GM18517 (cell line): ENCODE data around the gene SYNE1.
"Not testable (repeated sequence)": the region's sequence is repeated elsewhere in the genome, so short reads cannot be mapped to it uniquely, and the experiment has no call there.

ENCODE experiments used
- ATAC-seq: cut with Tn5 transposase; IDR thresholded peaks from one replicate; pipeline ENCODE4 v1.9.1; 2021; ENCODE audit warnings: mild to moderate bottlenecking, moderate library complexity; ENCODE audit not compliant: unreplicated experiment

Gene SYNE1, protein sequence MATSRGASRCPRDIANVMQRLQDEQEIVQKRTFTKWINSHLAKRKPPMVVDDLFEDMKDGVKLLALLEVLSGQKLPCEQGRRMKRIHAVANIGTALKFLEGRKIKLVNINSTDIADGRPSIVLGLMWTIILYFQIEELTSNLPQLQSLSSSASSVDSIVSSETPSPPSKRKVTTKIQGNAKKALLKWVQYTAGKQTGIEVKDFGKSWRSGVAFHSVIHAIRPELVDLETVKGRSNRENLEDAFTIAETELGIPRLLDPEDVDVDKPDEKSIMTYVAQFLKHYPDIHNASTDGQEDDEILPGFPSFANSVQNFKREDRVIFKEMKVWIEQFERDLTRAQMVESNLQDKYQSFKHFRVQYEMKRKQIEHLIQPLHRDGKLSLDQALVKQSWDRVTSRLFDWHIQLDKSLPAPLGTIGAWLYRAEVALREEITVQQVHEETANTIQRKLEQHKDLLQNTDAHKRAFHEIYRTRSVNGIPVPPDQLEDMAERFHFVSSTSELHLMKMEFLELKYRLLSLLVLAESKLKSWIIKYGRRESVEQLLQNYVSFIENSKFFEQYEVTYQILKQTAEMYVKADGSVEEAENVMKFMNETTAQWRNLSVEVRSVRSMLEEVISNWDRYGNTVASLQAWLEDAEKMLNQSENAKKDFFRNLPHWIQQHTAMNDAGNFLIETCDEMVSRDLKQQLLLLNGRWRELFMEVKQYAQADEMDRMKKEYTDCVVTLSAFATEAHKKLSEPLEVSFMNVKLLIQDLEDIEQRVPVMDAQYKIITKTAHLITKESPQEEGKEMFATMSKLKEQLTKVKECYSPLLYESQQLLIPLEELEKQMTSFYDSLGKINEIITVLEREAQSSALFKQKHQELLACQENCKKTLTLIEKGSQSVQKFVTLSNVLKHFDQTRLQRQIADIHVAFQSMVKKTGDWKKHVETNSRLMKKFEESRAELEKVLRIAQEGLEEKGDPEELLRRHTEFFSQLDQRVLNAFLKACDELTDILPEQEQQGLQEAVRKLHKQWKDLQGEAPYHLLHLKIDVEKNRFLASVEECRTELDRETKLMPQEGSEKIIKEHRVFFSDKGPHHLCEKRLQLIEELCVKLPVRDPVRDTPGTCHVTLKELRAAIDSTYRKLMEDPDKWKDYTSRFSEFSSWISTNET (N-terminal part only)

DNA sequence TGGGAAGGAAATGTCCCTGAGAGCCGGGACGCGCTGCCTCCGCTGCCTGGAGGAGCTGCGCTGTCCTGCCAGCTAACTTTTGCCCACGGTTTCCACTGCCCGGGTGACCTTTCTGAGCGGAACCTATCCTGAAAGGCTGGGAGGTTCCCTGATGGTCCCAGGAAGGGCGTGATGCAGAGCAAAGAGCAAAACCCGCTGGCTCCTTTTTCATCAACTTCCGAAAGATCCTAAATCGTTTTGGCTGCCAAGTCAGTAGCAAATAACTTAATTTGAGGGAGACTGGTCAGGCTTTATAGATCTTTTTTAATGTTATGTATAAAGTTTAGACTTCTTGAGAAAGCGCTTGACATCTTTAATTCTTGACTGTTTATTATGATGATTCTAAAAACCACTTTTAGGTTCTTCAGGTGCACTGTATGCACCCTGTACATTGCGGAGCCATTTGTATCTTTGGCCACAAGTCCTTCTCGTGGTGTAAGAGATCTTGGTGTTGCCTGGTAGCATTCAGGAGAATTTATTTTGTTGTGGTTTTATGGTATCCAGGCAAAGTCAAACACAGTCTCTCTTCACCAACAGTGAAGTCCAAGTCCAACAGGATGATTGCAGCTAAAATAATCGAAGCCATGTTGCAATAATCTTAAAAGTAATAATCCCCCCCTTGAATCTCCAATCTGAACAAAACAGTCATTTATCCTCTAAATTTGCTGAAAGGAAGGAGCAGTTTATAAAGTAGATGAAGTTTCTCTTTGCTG, at the start of gene SYNE1:
SYNE1 (minus strand) TSS at position 67 of the 752 bp plus-strand sequence. CDS start 9,031 bp downstream, outside the sequence.
- no peak for ATAC-seq

DNA sequence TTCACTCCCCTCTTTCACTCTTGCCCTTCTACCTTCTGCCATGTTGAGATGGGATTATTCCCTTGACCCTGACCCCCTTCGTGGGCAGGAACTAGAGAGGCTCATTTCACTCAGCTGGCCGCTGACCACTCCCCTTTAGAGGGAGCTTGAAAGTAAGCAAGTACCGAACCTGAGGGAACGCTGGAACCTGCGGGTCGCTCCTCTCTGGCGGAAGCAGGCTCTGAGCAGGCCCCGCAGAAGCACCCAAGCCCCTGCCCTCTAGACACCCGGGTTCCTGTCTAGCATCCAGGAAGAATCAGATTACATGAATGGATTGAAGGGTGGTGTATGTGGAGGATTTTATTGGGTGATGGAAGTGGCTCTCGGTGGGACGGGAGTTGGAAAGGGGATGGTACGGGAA, 48.7 kb upstream of the SYNE1 start:
- no peak for ATAC-seq

DNA sequence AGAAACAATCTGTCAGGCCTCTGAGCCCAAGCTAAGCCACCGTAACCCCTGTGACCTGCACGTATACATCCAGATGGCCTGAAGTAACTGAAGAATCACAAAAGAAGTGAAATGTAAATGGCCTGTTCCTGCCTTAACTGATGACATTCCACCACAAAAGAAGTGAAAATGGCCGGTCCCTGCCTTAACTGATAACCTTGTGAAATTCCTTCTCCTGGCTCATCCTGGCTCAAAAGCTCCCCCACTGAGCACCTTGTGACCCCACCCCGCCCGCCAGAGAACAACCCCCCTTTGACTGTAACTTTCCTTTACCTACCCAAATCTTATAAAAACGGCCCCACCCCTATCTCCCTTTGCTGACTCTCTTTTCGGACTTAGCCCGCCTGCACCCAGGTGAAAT, 45.8 kb upstream of the SYNE1 start:
- ATAC-seq: not testable (repeated sequence)

DNA sequence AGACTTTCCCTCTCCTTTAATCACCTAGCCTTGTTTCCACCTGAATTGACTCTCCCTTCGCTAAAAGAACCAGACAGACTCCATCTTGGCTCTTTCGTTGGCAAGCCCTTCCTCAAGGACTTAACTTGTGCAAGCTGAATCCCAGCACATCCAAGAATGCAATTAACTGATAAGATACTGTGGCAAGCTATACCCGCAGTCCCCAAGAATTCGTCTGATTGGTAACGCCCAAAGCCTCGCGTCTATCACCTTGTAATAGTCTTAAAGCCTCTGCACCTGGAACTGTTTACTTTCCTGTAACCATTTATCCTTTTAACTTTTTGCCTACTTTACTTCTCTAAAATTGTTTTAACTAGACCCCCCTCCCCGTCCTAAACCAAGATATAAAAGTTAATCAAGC, 45.0 kb upstream of the SYNE1 start:
- no peak for ATAC-seq

DNA sequence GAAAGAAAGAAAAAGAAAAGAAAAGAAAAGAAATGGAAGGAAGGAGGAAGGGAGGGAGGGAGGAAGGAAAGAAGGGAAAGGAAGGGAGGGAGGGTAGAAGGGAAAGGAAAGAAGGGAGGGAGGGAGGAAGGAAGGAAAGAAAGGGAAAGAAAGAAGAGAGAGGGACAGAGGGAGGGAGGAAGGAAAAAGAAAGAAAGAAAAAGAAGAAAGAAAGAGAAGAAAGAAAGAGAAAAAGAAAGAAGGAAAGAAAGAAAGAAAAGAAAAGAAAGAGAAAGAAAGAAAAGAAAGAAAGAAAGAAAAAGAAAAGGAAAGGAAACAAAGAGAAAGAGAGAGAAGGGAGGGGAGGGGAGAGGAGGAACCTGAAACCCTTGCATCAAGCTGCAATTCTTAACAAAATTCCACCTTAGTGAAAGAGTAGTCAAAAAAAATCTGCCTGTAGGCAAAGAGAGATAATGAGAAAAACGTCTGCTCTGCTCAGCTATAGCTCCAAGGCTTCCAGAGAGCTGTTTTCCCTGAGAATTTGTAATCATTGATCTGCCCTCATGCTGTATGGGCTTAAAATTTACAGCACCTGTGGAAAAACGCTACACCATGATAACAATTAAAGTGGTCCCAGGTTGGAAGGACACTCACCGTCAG, 43.8 kb upstream of the SYNE1 start:
- ATAC-seq: no peak

DNA sequence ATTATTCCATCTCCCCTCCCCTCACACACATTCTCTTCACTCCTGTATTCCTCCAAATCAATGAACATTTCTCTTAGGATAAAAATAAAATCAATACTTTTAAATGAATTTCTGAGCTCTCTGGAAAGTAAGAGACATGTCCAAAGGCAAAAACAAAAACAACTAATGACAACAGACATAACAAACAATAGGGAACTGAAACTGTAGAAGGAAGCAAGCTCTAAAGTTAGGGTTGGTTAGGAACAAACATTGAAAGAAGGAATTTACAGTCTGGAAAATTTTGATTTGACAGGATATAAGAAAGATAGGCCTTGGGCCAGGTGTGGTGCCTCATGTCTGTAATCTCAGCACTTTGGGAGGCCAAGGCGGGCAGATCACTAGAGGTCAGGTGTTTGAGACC, 43.0 kb upstream of the SYNE1 start:
- no peak for ATAC-seq

DNA sequence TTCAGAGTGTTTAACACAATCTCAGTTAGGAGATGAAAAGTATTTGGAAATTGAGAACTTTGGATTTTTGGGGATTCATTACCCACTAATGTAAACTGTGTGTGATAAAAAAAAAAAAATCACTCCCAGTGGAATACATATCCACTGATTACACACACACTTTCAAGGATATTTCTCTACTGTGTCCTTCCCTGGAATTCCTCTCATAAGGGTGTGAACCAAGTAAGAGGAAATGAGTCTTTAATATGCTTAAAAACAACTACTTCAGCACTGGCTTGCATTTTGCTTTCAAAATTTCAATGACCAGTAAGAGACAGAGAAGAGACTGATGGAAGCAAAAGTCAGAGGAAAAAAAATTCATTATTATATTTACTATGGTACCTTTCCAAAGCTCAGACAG, 36.1 kb upstream of the SYNE1 start:
- ATAC-seq: no peak

DNA sequence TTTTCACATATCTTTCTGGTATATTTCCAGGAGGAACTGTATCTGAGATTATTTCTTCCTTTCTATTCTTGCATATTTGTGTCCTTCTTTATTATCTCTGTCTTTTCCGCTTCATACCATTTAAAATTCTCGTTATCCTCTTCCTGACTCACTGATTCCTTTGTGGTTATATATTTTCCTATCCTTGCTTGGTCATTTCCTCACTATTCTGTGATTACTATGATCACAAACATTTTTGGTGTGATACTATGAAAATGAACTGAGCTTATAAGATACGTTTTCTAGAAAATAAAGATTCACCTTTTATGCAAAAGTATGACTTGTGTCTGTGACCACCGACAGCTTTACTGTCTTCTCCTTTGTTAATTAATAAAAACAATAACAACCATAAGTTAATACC, 34.0 kb upstream of the SYNE1 start:
- no peak for ATAC-seq

DNA sequence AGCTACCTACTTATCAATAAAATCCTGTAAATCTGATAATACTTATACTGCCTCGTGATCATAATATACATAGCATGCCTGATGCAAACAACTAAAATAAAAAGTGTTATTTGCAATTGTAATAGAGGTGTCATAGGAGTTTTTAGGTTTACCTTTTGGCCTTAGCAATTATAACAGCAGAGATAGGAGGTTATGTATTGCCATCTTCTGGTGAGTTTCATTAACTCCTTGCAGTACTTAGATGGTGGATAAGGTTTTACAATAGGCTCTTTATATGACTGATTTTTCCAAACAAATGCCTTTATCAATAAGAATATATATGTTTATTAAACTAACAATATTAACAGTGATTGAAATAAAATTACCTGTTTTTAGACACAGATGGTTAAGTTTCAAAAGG, 32.7 kb upstream of the SYNE1 start:
- ATAC-seq: no peak

DNA sequence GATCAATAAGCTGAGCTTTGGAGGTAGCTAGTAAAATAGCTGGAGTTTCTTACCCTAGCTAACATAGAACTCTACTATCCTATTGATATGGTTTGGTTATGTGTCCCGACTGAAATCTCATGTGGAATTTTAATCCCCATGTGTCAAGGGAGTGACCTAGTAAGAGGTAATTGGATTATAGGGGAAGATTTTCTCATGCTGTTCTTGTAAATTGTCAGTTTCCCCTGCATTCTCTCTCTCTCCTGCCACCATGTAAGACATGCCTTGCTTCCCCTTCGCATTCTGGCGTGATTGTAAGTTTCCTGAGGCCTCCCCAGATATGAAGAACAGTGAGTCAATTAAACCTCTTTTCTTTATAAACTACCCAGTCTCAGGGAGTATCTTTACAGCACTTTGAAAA, 24.6 kb upstream of the SYNE1 start:
- ATAC-seq: no peak

DNA sequence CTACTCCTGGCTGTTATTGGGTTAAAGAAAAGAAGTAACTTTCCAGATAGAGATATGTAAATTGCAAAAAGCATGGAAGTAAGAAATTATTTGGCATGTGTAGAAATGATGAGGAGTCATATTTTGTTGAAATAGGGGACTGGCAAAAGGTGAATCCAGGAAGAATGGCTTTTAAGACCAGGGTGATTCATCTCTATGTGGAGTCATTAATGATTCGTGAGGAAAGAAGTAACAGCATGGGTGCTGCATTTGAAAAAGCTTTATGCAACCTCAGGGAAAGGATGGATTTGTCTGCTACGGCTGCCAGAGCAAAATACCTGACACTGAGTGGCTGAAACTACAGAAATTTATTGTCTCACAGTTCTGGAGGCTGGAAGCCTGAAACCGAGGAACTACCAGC, 14.8 kb upstream of the SYNE1 start:
- no peak for ATAC-seq

DNA sequence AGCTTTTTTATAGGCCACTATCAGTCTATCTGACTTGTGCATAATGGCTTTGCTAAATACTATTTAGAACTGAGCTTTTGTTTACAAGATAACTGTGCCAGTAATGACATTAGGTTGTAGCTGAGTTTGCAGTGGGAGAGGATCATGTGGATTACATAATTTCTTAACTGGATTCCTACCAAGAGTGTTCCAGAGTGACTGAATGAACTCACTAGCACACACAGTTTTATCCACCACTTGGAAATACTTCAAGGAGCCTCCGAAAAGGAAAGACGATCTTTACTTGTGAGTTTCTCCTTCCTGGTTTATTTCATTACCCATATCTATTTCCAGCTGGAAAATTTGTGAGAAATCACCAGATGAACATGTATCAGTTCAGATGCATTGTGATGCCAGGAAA, 10.9 kb upstream of the SYNE1 start:
- no peak for ATAC-seq

DNA sequence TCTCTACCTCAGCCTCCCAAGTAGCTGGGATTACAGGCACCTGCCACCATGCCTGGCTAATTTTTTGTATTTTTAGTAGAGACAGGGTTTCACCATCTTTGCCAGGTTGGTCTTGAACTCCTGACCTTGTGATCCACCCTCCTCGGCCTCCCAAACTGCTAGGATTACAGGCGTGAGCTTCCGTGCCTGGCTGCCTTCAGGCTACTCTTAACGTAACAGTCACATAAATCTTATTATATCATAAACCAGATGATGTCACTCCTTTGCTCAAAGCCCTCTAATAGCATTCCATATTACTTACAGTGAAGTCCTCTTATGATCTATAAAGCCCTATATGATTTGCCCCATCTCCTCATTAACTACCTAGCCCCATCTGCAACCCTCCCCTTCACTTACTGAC, 9.6 kb upstream of the SYNE1 start:
- not testable (repeated sequence) for ATAC-seq

DNA sequence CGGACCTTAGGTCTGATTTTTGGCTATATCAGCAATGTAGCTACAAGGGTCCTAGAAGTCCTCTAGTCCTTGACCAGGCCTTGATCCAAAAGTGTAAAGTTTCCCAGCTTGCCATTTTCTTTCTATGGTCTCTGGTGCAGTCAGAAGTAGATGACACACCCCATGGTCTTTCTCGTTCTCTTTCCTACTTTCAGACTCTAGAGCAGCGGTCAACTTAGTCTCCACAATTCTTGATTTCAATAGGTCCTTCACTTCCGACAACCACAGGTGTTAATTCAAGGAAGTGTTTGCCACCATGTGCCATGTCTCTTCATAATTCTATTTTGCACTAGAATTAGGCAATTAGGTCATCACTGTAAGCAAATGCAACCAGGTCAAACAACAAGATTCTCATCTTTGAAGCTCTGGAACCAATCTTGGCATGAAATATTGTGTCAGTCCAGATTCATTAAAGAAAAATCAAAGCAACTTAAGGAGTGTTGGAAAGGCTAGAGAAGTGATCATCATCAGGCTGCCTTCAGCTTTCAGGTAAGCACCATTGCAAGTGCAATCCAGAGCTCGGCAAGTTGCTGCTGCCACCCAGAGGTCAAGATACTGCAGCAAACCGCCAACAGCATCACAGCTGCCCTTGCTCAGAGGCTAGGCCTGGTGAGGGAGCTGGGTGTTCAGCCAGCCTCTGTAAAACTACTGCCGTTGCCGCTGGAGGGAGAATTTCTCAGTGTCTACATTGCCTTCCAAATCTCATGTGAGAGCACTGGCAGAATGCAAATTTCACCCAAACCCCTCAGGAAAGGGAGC, 5.6 kb upstream of the SYNE1 start:
- no peak for ATAC-seq

DNA sequence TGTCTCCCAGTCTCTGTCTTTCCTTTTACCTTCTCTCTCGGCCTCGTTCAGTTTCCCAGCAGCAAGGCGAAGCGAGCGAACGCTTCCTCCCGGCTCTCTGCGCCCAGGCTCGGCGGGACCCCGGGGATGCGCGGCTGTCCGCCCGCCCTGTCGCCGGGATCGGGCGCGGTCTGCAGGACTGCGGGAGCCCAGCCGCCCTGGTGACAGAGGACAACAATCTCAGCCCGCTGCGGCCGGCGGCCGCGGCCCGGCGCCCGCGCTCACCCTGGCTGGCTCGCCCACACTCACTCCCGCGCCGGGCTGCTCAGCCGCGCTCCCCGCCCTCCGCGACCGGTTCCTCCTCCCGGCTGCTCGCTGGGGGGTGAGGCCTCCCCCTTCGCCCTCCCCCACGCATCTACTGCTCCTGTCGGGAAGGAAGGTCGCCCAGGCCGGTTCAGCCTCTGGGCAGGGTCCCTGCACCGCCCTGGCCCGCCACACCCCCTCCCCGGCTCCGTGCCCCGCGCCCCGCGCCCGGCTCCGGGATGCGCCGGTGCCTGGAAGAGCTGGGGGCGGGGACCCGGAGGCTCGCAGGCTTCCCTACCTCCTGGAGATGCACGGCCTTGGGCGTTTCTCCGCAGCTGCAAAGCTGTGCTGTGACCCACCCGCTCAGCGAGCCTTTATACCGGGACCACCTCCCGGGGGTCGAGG, 410 bp downstream of the SYNE1 start:
- no peak for ATAC-seq

DNA sequence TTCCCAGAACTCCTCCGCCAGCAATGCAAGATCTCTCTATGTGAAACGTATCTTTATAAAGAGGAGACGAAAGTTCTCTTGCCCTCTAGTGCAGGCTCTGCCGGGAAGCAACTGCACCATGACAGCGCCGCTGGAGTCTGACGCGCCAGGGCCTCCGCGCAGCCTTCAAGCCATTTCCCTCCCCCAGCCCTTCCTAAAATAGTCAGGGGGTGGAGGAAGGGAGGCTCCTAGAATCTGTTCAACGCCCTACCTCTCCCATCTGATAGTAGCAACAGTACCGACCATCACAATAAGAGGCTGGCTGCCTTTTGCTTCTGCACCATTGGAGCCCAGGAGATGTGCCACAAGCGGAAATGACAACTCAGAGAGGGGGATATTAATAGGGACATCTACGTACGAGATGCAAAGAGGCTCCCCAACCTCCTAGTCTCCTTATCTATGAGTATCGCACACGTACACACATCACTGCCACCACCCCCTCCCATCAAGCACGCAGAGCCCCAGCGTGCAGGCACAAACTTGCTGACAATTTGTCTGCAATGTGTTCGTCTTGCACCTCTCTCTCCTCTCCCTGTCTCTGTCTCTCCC, 1.0 kb downstream of the SYNE1 start:
- no peak for ATAC-seq

DNA sequence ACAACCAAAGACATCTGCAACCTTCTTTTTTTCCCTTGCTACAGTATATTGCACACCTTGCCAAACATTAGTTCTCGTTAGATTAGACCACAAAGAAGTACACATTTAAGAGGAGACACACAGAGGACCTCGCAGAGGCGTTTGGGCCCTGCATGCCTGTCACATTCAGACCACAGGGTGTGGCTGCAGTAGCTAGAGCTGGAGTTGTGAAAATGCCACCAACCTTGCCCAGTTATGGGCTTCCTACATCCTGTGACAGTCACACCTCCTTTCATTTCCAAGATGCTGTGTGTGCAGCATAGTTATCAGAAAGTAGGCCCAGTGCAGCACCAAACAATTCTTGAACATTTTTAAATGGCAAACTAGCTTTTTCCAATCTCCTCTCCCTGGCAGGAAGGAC, 2.4 kb downstream of the SYNE1 start:
- ATAC-seq: no peak

DNA sequence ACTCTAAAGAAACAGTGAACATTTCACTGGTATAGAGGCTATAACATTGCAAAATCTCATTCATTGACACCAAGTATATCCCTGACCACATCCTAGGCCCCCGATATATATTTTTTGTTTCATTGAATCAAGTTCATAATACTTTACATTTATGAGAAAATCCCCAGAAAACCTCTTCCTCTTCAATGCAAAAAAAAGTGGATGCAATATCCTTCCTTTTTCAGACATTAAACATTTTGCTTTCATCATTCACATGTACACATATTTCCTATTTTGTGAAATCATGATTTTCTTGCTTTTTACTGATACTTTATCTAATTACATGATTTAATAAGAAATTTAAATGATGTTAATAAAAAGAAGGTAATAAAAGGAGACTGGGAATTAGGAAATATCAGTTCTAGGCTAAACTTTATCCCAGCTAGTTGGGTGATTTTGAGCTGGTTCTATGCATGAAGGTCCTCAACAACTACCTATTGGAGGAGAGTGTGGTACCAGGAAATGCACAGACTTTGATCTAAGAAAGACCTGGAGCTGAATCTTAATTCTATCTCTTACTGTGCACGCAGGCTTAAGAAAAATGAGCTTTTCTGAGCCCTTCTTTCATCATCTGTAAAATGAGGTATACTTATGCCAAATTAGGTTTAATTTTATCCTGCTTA, 4.9 kb downstream of the SYNE1 start:
- no peak for ATAC-seq
